Liver (tissue), 9 donors: Measurements from ENCODE around the gene SPTBN1. TPM values are rescaled to one million over a fixed set of nuclear protein-coding genes. Genes with fewer than 3 reads are reported as not detected.

Experiments
- DNase-seq: peaks from one replicate; pipeline ENCODE4 v3.0.0-alpha.2; 2017; ENCODE audit warnings: low spot score
- H3K27ac ChIP-seq, 2 donors: one replicate each; pipeline ENCODE4 v1.7.0; 2013; ENCODE audit warnings: inconsistent platforms in 2 of 2, low read length in 2 of 2, control low read depth in 1 of 2, low read depth in 1 of 2, mild to moderate bottlenecking in 1 of 2
- H3K27me3 ChIP-seq, 4 donors: one replicate each; pipeline versions ENCODE4 v1.6.1 to v1.7.0; 2013; ENCODE audit warnings: low read length in 3 of 4, inconsistent platforms in 1 of 4, mild to moderate bottlenecking in 1 of 4, moderate library complexity in 1 of 4; ENCODE audit not compliant: control insufficient read depth in 4 of 4, insufficient read depth in 4 of 4
- H3K36me3 ChIP-seq, 4 donors: one replicate each; pipeline versions ENCODE4 v1.6.1 to v1.7.0; 2013; ENCODE audit warnings: low read length in 3 of 4, mild to moderate bottlenecking in 3 of 4, low read depth in 1 of 4, moderate library complexity in 1 of 4; ENCODE audit not compliant: control insufficient read depth in 4 of 4, insufficient read depth in 3 of 4
- H3K4me1 ChIP-seq, 4 donors: one replicate each; pipeline versions ENCODE4 v1.6.1 to v1.7.0; 2013; ENCODE audit warnings: low read length in 3 of 4, mild to moderate bottlenecking in 3 of 4, moderate library complexity in 1 of 4; ENCODE audit not compliant: control insufficient read depth in 4 of 4, insufficient read depth in 4 of 4
- H3K4me3 ChIP-seq, 3 donors: one replicate each; pipeline versions ENCODE4 v1.6.1 to v1.7.0; 2013; ENCODE audit warnings: low read length in 3 of 3, control low read depth in 1 of 3, low read depth in 1 of 3, mild to moderate bottlenecking in 1 of 3
- H3K9ac ChIP-seq, 2 donors: one replicate each; pipeline ENCODE4 v1.7.0; 2013; ENCODE audit warnings: low read length in 2 of 2, mild to moderate bottlenecking in 2 of 2, moderate library complexity in 2 of 2, control low read depth in 1 of 2, low read depth in 1 of 2
- H3K9me3 ChIP-seq, 4 donors: one replicate each; pipeline versions ENCODE4 v1.6.1 to v1.7.0; 2013; ENCODE audit warnings: low read length in 3 of 4; ENCODE audit not compliant: control insufficient read depth in 4 of 4
- ATF3 ChIP-seq: IDR thresholded peaks from 2 replicates; pipeline ENCODE4 v1.6.1; 2016; ENCODE audit warnings: antibody characterized with exemption
- CTCF ChIP-seq: fragments of 150-350 bp; IDR thresholded peaks from 2 replicates; pipeline ENCODE4 v1.5.1; 2017; ENCODE audit warnings: improper control_type of control experiment, low read depth, low read length; ENCODE audit not compliant: missing input control
- EGR1 ChIP-seq, 2 donors: IDR thresholded peaks; 2 replicates each; pipeline ENCODE4 v1.6.1; 2016 to 2018; ENCODE audit warnings: antibody characterized with exemption in 2 of 2, low read depth in 2 of 2
- FOXA1 ChIP-seq: IDR thresholded peaks from 2 replicates; pipeline ENCODE4 v1.6.1; 2016; ENCODE audit warnings: antibody characterized with exemption
- FOXA2 ChIP-seq: IDR thresholded peaks from 2 replicates; pipeline ENCODE4 v1.6.1; 2016; ENCODE audit warnings: antibody characterized with exemption
- GABPA ChIP-seq, 2 donors: IDR thresholded peaks in 1 of 2; conservative IDR thresholded peaks in 1 of 2; 2 replicates each; pipeline ENCODE4 v1.6.1; 2016; ENCODE audit warnings: antibody characterized with exemption in 2 of 2, mild to moderate bottlenecking in 1 of 2, moderate library complexity in 1 of 2
- HNF4A ChIP-seq, 2 donors: conservative IDR thresholded peaks; 2 replicates each; pipeline ENCODE4 v1.6.1; 2016; ENCODE audit warnings: antibody characterized with exemption in 2 of 2, mild to moderate bottlenecking in 2 of 2
- HNF4G ChIP-seq: IDR thresholded peaks from 2 replicates; pipeline ENCODE4 v1.6.1; 2016; ENCODE audit warnings: antibody characterized with exemption
- JUND ChIP-seq, 2 donors: IDR thresholded peaks; 2 replicates each; pipeline ENCODE4 v1.6.1; 2016; ENCODE audit warnings: antibody characterized with exemption in 2 of 2
- MAX ChIP-seq: IDR thresholded peaks from 2 replicates; pipeline ENCODE4 v1.6.1; 2016; ENCODE audit warnings: antibody characterized with exemption
- NR2F2 ChIP-seq: IDR thresholded peaks from 2 replicates; pipeline ENCODE4 v1.6.1; 2016; ENCODE audit warnings: antibody characterized with exemption
- RAD21 ChIP-seq, 2 donors: IDR thresholded peaks; 2 replicates each; pipeline ENCODE4 v1.6.1; 2016; ENCODE audit warnings: antibody characterized with exemption in 2 of 2, mild to moderate bottlenecking in 2 of 2
- REST ChIP-seq: IDR thresholded peaks from 2 replicates; pipeline ENCODE4 v1.6.1; 2016; ENCODE audit warnings: antibody characterized with exemption, mild to moderate bottlenecking
- RXRA ChIP-seq, 2 donors: IDR thresholded peaks; 2 replicates each; pipeline ENCODE4 v1.6.1; 2017 to 2018; ENCODE audit warnings: antibody characterized with exemption in 2 of 2, mild to moderate bottlenecking in 1 of 2
- SP1 ChIP-seq: IDR thresholded peaks from 2 replicates; pipeline ENCODE4 v1.6.1; 2018; ENCODE audit warnings: antibody characterized with exemption, mild to moderate bottlenecking
- TAF1 ChIP-seq: conservative IDR thresholded peaks from 2 replicates; pipeline ENCODE4 v1.6.1; 2016; ENCODE audit warnings: antibody characterized with exemption, mild to moderate bottlenecking
- YY1 ChIP-seq: IDR thresholded peaks from 2 replicates; pipeline ENCODE4 v1.6.1; 2016; ENCODE audit warnings: antibody characterized with exemption, mild to moderate bottlenecking
- ZBTB33 ChIP-seq: IDR thresholded peaks from 2 replicates; pipeline ENCODE4 v1.6.1; 2016; ENCODE audit warnings: antibody characterized with exemption
- WGBS: extraction: QIAGEN DNeasy Blood & Tissue Kit; methylation state at CpG from one replicate; pipeline ENCODE4 v1.1.7; 2013; 5-methylcytosine and 5-hydroxymethylcytosine counted together
- polyA plus RNA-seq, 2 donors: library from polyadenylated mRNA; stranded (reverse) in 1 of 2; unstranded in 1 of 2; fragments of 200-250 nt in 1 of 2; fragments of >200 nt in 1 of 2; fragmentation: Nextera tagmentation in 1 of 2; extraction: Ambion mirVana in 1 of 2; gene quantifications; one replicate each; pipeline versions ENCODE4 v1.2.1 to v1.2.3, GENCODE V29; 2013 to 2015
- total RNA-seq, 2 donors: library from RNA; depleted of rRNA; stranded (reverse); fragments of >200 nt; gene quantifications; one replicate each; pipeline ENCODE4 v1.2.3, GENCODE V29; 2014
- donor health status: healthy.
- donor health status: healthy.
- donor health status: healthy.
- donor health status: healthy.
- donor health status: healthy.

SPTBN1 gene
- total and polyA plus RNA-seq, 4 donors: 44.8 to 191 (median 75.9) TPM

GRCh38 chr2:54424555-54425163 lies 31.5 kb upstream of the SPTBN1 start (continued):
- TF ChIP-seq CTCF: no peak
- TF ChIP-seq FOXA1: no peak
- no peak for TF ChIP-seq NR2F2
- no peak for TF ChIP-seq ATF3

GRCh38 chr2:54428108-54428831 lies 27.9 kb upstream of the SPTBN1 start:
- Histone ChIP-seq H3K4me1 (no peaks in the 10 kb centered on the region), H3K9me3 (no peaks in the 10 kb centered on the region), H3K27me3 (no peaks in the 10 kb centered on the region), H3K36me3 (peaks cover 0 to 1% (median 0%) of the 10 kb centered on the region in 4 donors), H3K27ac (no peak overlapping the region), H3K4me3 (no peak overlapping the region), H3K9ac (no peak overlapping the region)
- TF ChIP-seq ATF3: no peak
- TF ChIP-seq NR2F2: peak; percentile 47
- no peak for DNase-seq
- 74% methylated on average over 3 of the region's 3 CpGs for WGBS

GRCh38 chr2:54429054-54429453 lies 27.1 kb upstream of the SPTBN1 start:
- Histone ChIP-seq H3K36me3 (peaks cover 0 to 1% (median 0%) of the 10 kb centered on the region in 4 donors), H3K9ac (no peak overlapping the region), H3K4me3 (no peak overlapping the region), H3K27ac (no peak overlapping the region), H3K9me3 (no peaks in the 10 kb centered on the region), H3K4me1 (no peaks in the 10 kb centered on the region), H3K27me3 (no peaks in the 10 kb centered on the region)
- 78% methylated on average over 5 of the region's 5 CpGs for WGBS
- DNase-seq: no peak
- TF ChIP-seq HNF4G (no peak), ATF3 (no peak), JUND (IDR thresholded peaks at IDR 0.05) (no peak), TAF1 (no peak), ZBTB33 (no peak), EGR1 (IDR thresholded peaks at IDR 0.05; ENCODE audit: low read depth in 2 of 2) (no peak), GABPA (IDR thresholded peaks at IDR 0.05 in 1 of 2, conservative IDR thresholded peaks at IDR 0.05 in 1 of 2) (no peak), FOXA1 (no peak), RAD21 (IDR thresholded peaks at IDR 0.05) (no peak), MAX (no peak), REST (no peak), CTCF (no peak), RXRA (IDR thresholded peaks at IDR 0.05) (no peak), SP1 (no peak), FOXA2 (no peak), NR2F2 (no peak), YY1 (no peak), HNF4A (conservative IDR thresholded peaks at IDR 0.05) (no peak)
